HepG2 (cell line): Measurements from ENCODE around the gene TACC3. TPM values are rescaled to one million over a fixed set of nuclear protein-coding genes. Genes with fewer than 3 reads are reported as not detected.

Experiments used
- CBX1 ChIP-seq: IDR thresholded peaks from one replicate; pipeline ENCODE4 v1.6.1; 2016; ENCODE audit warnings: antibody characterized with exemption, low read depth
- ERF ChIP-seq: IDR thresholded peaks from 2 replicates; pipeline ENCODE4 v1.6.1; 2018; ENCODE audit warnings: missing biosample characterization, missing genetic modification reagents
- GABPA ChIP-seq, 2 experiments: IDR thresholded peaks; 2 replicates each; pipeline ENCODE4 v1.6.1; 2011 to 2016; ENCODE audit warnings: low read depth in 2 of 2, low read length in 1 of 2, missing biosample characterization in 1 of 2, missing genetic modification characterization in 1 of 2
- HMGXB4 ChIP-seq, 2 experiments: sonication (generic) in 1 of 2; formaldehyde crosslinking in 1 of 2; IDR thresholded peaks; 2 replicates each; pipeline versions ENCODE4 v1.4.0 to v1.6.1; 2018 to 2020; ENCODE audit warnings: missing genetic modification reagents in 2 of 2, borderline replicate concordance in 1 of 2, low read depth in 1 of 2, mild to moderate bottlenecking in 1 of 2, missing biosample characterization in 1 of 2
- JARID2 ChIP-seq: sonication (generic); formaldehyde crosslinking; IDR thresholded peaks from 2 replicates; pipeline ENCODE4 v1.8.1; 2023; ENCODE audit warnings: missing genetic modification reagents, inconsistent platforms; ENCODE audit not compliant: insufficient replicate concordance
- MLXIP ChIP-seq: sonication (generic); formaldehyde crosslinking; IDR thresholded peaks from 2 replicates; pipeline ENCODE4 v1.9.0; 2021; ENCODE audit warnings: missing genetic modification reagents, borderline replicate concordance
- NFATC3 ChIP-seq: sonication (generic); formaldehyde crosslinking; IDR thresholded peaks from 2 replicates; pipeline ENCODE4 v1.5.1; 2020; ENCODE audit warnings: mild to moderate bottlenecking, missing genetic modification reagents
- RARG ChIP-seq: sonication (generic); formaldehyde crosslinking; IDR thresholded peaks from 2 replicates; pipeline ENCODE4 v1.4.0; 2020; ENCODE audit warnings: low read depth, mild to moderate bottlenecking, missing genetic modification reagents
- REXO4 ChIP-seq: sonication (generic); formaldehyde crosslinking; IDR thresholded peaks from 2 replicates; pipeline ENCODE4 v1.8.0; 2022; ENCODE audit warnings: missing genetic modification reagents, mild to moderate bottlenecking, borderline replicate concordance
- SPEN ChIP-seq: sonication (generic); formaldehyde crosslinking; IDR thresholded peaks from 2 replicates; pipeline ENCODE4 v1.5.1; 2020; ENCODE audit warnings: low read depth, mild to moderate bottlenecking, missing genetic modification reagents
- SRF ChIP-seq: IDR thresholded peaks from 2 replicates; pipeline ENCODE4 v1.6.1; 2011; ENCODE audit warnings: mild to moderate bottlenecking, low read depth, low read length, moderate library complexity
- ZNF205 ChIP-seq: IDR thresholded peaks from 2 replicates; pipeline ENCODE4 v1.6.1; 2018; ENCODE audit warnings: missing biosample characterization, missing genetic modification reagents
- ZNF282 ChIP-seq: fragments of 450-650 bp; IDR thresholded peaks from 2 replicates; pipeline ENCODE4 v1.6.1; 2018; ENCODE audit not compliant: partially characterized antibody
- ZNF512B ChIP-seq: sonication (generic); formaldehyde crosslinking; IDR thresholded peaks from 2 replicates; pipeline ENCODE4 v1.5.1; 2020; ENCODE audit warnings: missing genetic modification reagents, mild to moderate bottlenecking, borderline replicate concordance
- ZNF616 ChIP-seq: sonication (generic); formaldehyde crosslinking; IDR thresholded peaks from 2 replicates; pipeline ENCODE4 v1.5.0; 2020; ENCODE audit warnings: low read depth, mild to moderate bottlenecking, missing genetic modification reagents
- ZNF674 ChIP-seq: sonication (generic); formaldehyde crosslinking; IDR thresholded peaks from 2 replicates; pipeline ENCODE4 v1.5.0; 2020; ENCODE audit warnings: low read depth, mild to moderate bottlenecking, missing genetic modification reagents
- ZNF713 ChIP-seq: sonication (generic); formaldehyde crosslinking; IDR thresholded peaks from 2 replicates; pipeline ENCODE4 v1.4.0; 2020; ENCODE audit warnings: mild to moderate bottlenecking, missing genetic modification reagents
- ZNF740 ChIP-seq: sonication (generic); formaldehyde crosslinking; IDR thresholded peaks from 2 replicates; pipeline ENCODE4 v1.4.0; 2020; ENCODE audit warnings: missing genetic modification reagents
- ZNF878 ChIP-seq: sonication (generic); formaldehyde crosslinking; IDR thresholded peaks from 2 replicates; pipeline ENCODE4 v1.8.1; 2023; ENCODE audit warnings: mild to moderate bottlenecking, missing genetic modification reagents, moderate library complexity
- polyA plus RNA-seq, 8 experiments: library from polyadenylated mRNA; depleted of rRNA in 3 of 8; stranded (reverse) in 7 of 8; unstranded in 1 of 8; fragments of >200 nt; fragmentation: Illumina TruSeq in 4 of 8; extraction: Trizol in 4 of 8; gene quantifications; 2 replicates each; pipeline versions ENCODE4 v1.2.1 to v1.2.3, GENCODE V29; 2011 to 2016; ENCODE audit warnings: low read depth in 4 of 8, missing spikeins in 1 of 8, mixed read lengths in 1 of 8; ENCODE audit not compliant: insufficient read depth in 1 of 8
- total RNA-seq, 5 experiments: library from RNA; depleted of rRNA; stranded (reverse); fragments of >200 nt; fragmentation: Illumina TruSeq; extraction: Trizol; gene quantifications; 2 replicates each; pipeline ENCODE4 v1.2.3, GENCODE V29; 2016; ENCODE audit warnings: low read depth in 1 of 5

TACC3 gene
- total and polyA plus RNA-seq, 2 of the 13 experiments (the other 11 are each of a cell fraction or from before 2014, with no cell fraction given) = 20.3 to 21.2 TPM

GRCh38 chr4:1759818-1760223 is 38.5 kb downstream of the TACC3 start (continued):
- TF ChIP-seq SPEN (CRISPR knock-in tag) (no peak; the same call in 1 of the 2 replicates), ZNF512B (CRISPR knock-in tag) (no peak), SRF (no peak), GABPA (IDR thresholded peaks at IDR 0.05; ENCODE audit: low read depth, low read length) (no peak), GABPA (CRISPR knock-in tag; IDR thresholded peaks at IDR 0.05; ENCODE audit: low read depth) (no peak), ZNF740 (CRISPR knock-in tag) (no peak), NFATC3 (CRISPR knock-in tag) (no peak), MLXIP (no peak), RARG (no peak), ZNF616 (CRISPR knock-in tag) (no peak), REXO4 (CRISPR knock-in tag) (no peak), ZNF878 (CRISPR knock-in tag) (no peak), ZNF282 (no peak), JARID2 (no peak), CBX1 (no peak), HMGXB4 (CRISPR knock-in tag; IDR thresholded peaks at IDR 0.05; ENCODE audit: borderline replicate concordance in 1 of 2, low read depth in 1 of 2) (0 out of 4 replicates have a peak, but pooled peaks of 1 of the 2 experiments have one; percentile 14), ZNF205 (CRISPR knock-in tag) (no peak), ZNF713 (no peak), ZNF674 (CRISPR knock-in tag) (no peak), ERF (no peak)
